Renal cortical epithelial cell (primary cell): Measurements from ENCODE around the gene FCER2. TPM values are rescaled to one million over a fixed set of nuclear protein-coding genes. Genes with fewer than 3 reads are reported as not detected.
A peak's percentile ranks its signal among the peaks of the same experiment; 100 is the strongest.
"Not testable (repeated sequence)": the region's sequence is repeated elsewhere in the genome, so short reads cannot be mapped to it uniquely, and the experiment has no call there.

ENCODE experiments used
- DNase-seq: peaks from one replicate; pipeline ENCODE4 v3.0.0-alpha.2; 2011; ENCODE audit warnings: low read depth
- total RNA-seq: library from RNA; depleted of rRNA; stranded (reverse); fragments of >200 nt; gene quantifications from 2 replicates; pipeline ENCODE4 v1.2.3, GENCODE V29; 2014

Gene FCER2
- total RNA-seq: not detected in 2 replicates

GRCh38 chr19:7701654-7702457 lies at the start of gene FCER2:
Gene FCER2 (minus strand): TSS chr19:7702131. CDS start chr19:7699760, 2,371 bp downstream.
- DNase-seq: no peak

DNA sequence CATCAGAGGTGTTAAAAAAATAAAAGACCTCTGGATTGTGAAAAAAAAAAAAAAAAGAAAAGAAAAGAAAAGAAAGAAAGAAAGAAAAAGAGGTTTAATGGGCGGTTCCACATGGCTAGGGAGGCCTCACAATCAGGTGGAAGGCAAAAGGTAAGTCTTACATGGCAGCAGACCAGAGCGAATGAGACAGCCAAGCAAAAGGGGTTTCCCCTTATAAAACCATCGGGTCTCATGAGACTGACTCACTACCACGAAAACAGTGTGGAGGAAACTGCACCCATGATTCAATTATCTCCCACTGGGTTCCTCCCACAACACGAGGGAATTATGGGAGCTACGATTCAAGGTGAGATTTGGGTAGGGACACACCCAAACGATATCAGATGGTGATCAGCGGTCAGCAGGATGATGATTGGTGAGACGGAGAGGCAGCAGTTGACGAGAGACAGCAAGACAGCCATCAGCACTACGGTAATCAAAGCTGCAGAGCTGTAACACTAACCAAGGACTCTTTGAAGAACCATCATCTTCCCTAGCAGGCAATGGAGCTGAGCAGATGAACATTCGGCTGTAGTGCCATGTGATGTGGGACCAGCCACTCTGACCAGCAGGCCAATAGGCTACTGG lies 49.3 kb upstream of the FCER2 start:
- DNase-seq: peak; percentile 3

DNA sequence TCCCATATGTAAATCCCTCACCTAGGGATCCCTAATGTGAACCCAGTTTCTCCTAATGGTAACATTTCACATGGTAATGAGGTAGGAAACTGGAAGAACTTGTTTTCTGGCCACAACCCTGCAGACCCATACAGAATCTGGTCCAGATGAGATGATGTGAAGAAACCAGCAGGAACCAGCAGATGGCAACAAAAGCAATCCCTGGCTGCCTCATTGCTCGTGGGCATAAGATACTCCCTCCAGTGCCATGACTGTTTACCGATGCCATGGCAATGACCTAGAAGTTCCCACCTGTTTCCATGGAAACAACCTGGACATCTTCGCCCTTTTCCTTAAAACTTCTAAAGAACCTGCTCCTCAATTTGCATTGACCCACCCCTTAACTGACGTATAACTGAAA lies 46.8 kb upstream of the FCER2 start:
- DNase-seq: peak; percentile 10

DNA sequence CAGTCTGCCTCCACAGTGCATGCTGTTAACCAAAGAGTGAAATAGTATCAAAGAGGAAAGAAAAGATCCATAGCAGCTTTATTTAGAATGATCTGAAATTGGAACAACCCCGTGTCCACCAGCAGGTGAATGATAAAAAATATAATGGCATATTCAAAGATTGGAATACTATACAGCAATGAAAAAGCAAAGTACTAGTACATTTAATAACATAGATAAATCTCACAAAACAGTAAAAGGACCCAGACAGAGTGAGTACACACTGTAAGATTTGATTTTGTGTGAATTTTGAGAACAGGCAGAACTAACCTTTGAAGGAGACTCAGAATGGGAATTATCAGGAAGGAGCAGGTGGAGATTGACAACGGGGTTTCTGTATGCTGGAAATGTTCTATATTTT lies 46.2 kb upstream of the FCER2 start:
- DNase-seq: no peak

GRCh38 chr19:7746903-7747884 lies 45.3 kb upstream of the FCER2 start, which contains the start of gene CD209:
Gene CD209 (minus strand): TSS chr19:7747534. CDS start chr19:7747511, 23 bp downstream.
- no peak for DNase-seq

DNA sequence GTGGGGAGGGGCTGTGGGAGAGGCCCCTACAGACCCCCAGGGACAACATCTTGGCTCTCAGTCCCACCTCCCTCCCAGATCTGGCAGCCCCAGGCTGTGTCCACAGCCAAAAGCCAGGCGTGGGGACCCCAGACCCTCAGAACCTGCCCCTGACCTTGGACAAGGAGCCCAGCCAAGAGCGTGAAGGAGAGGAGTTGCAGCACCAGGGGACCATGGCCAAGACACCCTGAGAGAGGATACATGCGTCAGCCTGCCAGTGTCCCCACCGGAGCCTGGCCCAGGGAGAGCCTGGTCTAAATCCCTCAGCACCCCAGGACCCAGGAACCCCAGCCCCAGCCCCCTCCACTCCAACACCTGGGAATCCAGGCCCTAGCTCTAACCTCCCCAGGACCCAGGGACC lies 44.4 kb upstream of the FCER2 start:
- DNase-seq: not testable (repeated sequence)

- DNase-seq: no peak
Measured at GRCh38 chr19:7744871-7745650, 43.1 kb upstream of the FCER2 start.

DNA sequence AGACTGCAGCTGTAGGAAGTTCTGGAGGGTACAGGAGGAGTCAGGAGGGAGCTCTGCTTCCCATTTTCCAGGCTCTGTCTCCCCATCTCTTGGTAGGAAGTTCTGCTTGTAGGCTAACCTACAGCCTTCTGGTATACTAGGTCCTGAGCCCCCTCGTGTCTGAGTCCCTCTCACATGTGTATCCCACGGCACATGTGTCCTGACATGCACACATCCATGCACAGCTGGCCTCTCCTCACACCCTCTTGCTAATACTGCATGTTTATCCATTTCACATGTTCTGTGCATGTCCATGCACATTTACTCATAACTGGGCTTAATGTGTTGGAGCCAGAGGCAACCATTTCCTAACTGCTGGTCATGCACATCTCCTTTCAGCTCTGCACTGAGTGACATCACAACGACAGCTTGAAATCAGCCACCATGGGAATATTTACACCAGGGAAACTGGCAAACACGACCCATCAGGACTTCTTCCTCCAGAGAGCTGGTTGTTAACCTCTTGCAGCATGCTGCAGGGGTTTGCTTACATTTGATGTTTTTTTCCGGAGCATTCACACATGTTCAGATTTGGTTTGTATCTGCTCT lies 42.4 kb upstream of the FCER2 start:
- DNase-seq: no peak

DNA sequence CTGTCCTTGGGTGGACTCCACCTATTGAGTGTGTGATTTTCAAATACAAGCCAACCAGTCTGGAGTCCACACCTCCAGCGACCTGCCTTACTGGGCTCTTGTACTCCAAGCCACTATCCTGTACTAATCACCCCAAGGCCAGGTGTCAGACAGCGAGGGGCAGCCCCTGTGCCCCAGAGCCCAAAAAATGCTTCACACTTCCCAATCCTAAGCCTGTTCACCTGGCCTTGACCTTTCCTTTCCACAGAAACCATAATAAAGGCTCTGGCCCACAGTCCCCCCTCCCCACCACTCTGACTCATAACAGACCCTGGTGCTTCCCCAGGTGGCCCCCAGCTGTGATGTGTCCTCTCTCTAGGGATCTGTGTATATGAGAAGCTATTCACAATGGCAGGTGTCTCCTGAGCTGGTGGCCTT lies 41.5 kb upstream of the FCER2 start:
- no peak for DNase-seq

DNA sequence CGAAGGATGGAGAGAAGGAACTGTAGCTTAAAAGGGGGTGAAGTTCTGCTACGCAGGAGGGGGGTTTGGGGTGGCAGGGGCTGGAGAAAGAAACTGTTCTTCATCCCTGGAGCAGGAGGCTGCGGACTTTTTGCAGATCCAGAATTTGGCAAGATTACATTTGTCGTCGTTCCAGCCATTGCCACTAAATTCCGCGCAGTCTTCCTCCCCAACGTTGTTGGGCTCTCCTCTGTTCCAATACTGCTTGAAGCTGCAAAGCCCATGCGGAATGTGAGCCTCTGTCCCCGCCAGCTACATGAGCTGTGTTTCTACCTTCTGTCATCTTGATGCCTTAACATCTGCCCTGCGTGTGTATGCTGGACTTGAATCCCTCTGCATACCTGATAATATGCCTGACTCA lies 41.1 kb upstream of the FCER2 start:
- no peak for DNase-seq

- no peak for DNase-seq
Measured at GRCh38 chr19:7742575-7742974, 40.6 kb upstream of the FCER2 start.

DNA sequence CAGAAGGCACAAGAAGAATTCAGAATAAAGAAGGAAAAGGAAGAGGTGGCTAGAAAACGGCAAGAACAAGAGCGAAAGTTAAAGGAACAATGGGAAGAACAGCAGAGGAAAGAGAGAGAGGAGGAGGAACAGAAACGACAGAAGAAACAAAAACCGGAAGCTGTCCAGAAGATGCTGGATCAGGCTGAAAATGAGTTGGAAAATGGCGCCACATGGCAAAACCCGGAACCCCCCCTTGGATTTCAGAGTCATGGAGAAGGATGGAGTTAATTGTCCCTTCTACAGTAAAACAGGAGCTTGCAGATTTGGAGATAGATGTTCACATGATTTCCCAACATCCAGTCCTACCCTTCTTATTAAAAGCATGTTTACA lies 38.7 kb upstream of the FCER2 start:
- no peak for DNase-seq

- DNase-seq: no peak
Measured at GRCh38 chr19:7739801-7740681, 38.1 kb upstream of the FCER2 start.

GRCh38 chr19:7739211-7739755 lies 37.4 kb upstream of the FCER2 start:
- DNase-seq: no peak

DNA sequence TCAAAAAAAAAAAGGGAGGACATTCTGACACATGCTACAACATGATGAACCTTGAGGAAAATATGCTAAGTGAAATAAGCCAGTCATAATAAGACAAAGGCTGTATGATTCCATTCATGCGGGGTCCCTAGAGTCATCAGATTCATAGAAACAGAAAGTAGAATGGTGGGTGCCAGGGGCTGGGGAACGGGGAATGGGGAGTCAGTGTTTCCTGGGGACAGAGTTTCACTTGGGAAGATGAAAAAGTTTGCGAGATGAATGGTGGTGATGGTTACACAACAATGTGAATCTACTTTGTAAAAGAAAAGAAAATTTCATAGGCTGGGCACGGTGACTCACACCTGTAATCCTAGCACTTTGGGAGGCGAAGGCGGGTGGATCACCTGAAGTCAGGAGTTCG lies 36.1 kb upstream of the FCER2 start:
- no peak for DNase-seq

- DNase-seq: no peak
Measured at GRCh38 chr19:7737215-7737614, 35.3 kb upstream of the FCER2 start.

GRCh38 chr19:7736148-7736547 lies 34.2 kb upstream of the FCER2 start:
- no peak for DNase-seq

DNA sequence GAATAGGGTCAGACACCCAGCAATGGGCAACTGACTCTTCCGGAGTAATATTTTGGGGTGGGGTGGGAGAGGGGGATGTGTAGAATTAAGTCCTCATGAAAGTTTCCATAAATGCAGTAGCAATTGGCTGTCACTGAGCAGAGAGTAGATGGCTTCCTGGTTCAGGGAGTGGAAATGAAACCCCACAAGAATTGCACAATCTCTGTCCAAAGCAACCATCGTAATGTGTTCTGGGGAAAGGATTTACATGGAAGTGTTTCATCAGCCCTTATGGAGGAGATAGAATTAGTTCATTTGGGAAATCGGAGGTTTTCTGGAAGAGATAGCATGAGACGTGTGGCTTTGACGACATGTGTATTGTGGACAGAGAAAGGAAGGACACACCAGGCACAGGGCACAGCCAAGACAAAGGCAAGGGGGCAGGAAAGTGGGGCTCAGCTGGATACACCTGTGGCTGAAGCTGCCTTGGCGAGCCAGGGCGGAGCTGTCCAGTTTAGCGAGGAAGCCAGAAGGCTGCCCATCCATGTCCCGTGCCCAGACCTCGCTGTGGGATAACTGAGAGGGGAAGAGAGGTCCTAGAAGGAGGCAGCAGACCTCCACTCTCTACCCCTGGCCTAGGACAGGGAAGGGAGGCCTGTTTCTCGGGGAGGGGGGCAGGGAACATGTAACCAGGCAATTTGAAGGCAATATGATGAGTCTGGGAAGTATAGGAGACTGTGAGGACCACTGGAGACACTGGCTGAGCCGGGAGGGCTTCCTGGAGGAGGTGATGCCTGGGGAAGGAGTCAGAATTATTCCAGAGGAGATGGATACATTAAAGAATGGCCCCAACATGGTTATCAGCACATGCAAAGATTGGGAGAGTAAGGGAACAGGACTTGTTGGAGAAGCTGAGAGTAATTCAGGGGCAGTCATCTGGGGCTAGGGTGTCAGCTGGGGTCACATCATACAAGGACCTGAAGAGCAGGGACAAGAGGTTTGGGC lies 32.6 kb upstream of the FCER2 start:
- DNase-seq: peak; percentile 4
